DMS79 treated with DMSO at 0.1 percent for 48 hours (cell line): Measurements from ENCODE around the gene CDKN2C.
"Not testable (repeated sequence)": the region's sequence is repeated elsewhere in the genome, so short reads cannot be mapped to it uniquely, and the experiment has no call there.

Experiments used
- DNase-seq: peaks from one replicate; lab custom pipeline; 2025; lab: John Stamatoyannopoulos, UW

CDKN2C gene

DNA sequence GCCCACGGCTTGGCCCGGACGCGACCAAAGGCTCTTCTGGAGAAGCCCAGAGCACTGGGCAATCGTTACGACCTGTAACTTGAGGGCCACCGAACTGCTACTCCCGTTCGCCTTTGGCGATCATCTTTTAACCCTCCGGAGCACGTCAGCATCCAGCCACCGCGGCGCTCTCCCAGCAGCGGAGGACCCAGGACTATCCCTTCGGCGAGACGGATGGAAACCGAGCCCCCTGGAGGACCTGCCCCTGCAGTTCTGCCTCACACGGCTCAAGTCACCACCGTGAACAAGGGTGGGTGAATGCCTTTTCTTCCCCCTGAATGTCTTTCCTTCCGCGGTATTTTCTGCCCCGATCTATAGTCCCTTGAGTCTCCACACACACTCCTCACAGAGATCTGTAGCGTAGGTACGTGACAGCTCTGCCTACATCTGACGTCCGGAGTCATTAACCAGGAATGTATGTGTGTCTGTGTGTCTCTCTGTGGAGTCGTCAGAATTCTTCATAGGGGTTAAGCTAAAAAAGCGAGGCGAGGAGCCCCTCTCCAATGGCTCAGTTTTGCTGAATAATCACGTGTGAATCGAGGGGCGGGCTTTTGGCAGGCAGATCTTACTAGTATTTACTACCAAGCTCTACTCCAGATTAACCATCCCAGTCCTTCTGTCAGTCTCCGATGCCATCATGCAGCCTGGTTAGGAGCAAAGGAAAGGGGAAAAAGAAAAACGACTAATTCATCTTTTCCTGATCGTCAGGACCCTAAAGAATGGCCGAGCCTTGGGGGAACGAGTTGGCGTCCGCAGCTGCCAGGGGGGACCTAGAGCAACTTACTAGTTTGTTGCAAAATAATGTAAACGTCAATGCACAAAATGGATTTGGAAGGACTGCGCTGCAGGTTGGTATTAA, at the start of gene CDKN2C:
TSS of gene CDKN2C (plus strand) at position 635 of the 898 bp plus-strand sequence. CDS start at position 759, 124 bp downstream.
- peak; percentile 96 for DNase-seq

DNA sequence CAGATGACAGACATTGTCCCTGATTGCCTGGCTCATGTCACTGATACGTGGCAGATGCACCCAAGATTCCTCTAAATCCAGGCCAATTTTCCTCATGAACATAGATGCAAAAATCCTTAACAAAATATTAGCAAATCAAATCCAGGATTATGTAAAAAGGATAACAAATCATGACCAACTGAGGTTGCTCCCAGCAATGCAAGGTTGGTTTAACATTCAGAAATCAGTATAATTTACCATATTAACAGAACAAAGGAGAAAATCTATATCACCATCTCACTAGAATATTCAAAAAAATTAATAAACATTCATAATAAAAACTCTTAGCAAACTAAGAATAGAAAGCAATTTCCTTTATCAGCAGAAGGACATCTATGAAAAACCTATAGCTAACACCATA, 49.6 kb upstream of the CDKN2C start:
- DNase-seq: no peak

DNA sequence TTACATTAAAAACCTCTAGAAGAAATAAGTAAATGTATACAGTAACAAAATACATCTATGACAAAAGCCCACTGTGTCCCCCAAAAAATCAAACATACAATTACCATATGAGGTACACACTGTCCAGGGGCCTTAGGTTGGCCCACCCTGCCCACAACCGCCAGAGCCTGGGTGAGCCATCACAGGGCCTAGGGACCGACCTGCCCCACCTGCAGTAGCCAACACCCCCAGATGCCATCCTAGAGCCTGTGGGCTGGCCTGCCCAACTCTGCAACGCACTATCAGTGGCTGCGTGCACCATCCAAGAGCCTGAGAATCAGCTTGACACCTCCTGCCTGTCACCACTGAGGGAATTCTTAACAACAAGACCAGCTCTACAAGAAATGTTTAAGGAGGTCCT, 49.0 kb upstream of the CDKN2C start:
- no peak for DNase-seq

DNA sequence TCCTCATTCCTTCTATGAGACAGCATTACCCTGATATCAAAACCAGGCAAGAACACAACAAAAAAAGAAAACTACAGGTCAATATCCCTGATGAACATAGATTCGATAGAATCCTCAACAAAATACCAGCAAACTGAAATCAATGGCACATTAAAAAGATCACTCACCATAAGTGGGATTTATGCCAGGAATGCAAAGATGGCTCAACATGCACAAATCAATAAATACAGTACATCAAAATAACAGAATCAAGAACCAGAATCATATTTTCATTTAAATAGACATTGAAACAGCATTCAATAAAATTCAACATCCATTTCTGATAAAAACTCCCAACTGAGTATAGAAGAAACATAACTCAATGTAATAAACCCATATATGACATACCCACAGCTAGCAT, 46.5 kb upstream of the CDKN2C start:
- DNase-seq: no peak

DNA sequence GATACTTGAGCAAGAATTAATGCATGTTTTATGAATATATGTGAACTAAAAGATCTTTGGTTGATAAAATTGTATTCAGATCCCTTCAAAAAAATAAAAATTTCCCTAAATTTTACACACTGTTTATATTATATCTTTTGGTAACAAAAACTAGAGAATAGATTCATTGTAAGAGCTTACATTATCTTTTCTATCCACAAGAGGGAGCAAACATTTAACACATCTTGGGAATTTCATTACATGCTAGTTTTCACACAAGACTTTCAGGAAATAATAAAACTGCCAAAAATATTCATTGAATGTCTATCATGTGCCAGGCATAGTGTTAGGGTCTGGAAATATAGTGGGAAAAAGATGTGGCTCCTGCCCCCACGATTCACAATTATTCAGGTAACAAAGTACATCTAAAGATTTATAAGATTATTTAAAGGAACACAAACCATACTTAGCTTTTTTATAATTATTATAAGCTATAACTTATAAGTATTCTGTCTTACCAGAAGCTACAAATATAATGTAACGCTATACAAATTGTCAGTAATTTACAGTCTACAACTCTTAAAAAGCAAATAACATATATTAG, 40.6 kb upstream of the CDKN2C start:
- peak; percentile 15 for DNase-seq

DNA sequence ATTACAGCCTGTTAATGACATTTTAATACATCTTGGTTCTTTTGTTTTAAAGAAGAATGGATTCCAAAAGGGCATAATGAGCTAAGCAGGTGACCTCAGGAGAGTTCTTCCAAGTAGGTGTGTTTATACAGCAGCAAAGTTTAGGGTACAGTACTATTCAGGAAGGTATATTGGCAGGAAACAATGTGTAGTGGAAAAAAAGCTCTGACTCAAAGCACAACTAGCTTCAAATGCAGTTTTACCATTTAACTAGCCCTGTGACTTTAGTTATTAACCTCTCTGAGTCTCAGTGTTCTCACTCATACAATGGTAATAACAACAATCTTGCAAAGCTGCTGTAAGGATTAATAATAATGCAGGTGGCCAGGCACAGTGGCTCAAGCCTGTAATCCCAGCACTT, 39.9 kb upstream of the CDKN2C start:
- DNase-seq: no peak

DNA sequence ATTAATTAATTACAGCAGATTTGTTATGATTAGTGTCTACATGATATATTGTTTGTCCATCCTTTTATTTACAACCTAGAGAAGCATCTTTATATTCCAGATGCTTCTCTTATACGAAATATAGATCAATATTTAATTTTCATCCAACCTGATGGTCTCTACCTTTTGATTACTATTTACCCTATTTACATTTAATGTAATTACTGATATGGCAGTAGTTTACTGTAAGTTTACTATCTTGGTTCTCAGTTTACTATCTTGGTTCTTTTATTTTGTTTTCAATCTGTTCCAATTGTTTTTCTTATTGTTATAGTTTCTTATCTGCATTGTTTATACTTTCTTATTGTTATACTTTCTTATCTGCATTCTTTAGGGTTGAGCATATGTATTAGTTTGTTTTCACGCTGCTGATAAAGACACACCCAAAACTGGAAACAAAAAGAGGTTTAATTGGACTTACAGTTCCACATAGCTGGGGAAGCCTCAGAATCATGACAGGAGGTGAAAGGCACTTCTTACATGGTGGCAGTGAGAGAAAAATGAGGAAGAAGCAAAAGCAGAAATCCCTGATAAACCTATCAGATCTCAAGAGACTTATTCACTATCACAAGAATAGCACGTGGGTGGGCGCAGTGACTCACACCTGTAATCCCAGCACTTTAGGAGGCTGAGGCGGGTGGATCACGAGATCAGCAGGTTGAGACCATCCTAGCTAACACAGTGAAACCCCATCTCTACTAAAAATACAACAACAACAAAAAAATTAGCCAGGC, 38.9 kb upstream of the CDKN2C start:
- no peak for DNase-seq

DNA sequence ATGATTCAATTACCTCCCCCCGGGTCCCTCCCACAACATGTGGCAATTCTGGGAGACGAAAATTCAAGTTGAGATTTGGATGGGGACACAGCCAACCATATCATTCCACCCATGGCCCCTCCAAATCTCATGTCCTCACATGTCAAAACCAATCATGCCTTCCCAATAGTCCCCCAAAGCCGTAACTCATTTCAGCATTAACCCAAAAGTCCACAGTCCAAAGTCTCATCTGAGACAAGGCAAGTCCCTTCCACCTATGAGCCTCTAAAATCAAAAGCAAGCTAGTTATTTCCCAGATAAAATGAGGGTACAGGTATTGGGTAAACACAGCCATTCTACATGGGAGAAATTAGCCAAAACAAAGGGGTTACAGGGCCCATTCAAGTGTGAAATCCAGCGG, 38.0 kb upstream of the CDKN2C start:
- not testable (repeated sequence) for DNase-seq

DNA sequence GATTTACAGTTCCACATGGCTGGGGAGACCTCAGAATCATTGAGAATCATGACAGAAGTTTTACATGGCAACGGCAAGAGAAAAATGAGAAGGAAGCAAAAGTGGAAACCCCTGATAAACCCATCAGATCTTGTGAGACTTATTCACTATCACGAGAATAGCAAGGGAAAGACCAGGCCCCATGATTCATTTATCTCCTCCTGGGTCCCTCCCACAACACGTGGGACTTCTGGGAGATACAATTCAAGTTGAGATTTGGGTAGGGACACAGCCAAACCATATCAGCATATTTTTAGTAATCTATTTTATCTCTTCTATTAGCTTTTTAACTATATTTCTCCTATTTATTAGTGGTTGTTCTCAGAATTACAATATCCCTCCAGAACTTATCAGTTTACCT, 36.3 kb upstream of the CDKN2C start:
- DNase-seq: not testable (repeated sequence)

DNA sequence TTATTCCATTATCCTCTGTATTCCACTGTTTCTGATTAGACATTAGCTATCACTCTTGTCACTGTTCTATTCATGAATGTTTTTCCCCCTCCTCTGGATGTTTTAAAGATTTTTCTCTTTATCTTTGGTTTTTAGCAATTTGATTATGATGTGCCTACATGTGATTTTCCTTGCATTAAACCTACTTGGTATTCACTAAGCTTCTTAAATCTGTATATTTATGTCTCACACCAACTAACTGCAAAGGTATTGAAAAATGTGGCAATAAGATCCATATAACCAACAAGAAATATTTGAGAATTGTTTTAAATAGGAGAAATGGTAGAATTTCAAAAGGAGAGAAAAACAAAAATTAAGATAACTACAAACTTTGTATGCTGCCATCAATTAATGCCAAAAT, 35.2 kb upstream of the CDKN2C start:
- no peak for DNase-seq

DNA sequence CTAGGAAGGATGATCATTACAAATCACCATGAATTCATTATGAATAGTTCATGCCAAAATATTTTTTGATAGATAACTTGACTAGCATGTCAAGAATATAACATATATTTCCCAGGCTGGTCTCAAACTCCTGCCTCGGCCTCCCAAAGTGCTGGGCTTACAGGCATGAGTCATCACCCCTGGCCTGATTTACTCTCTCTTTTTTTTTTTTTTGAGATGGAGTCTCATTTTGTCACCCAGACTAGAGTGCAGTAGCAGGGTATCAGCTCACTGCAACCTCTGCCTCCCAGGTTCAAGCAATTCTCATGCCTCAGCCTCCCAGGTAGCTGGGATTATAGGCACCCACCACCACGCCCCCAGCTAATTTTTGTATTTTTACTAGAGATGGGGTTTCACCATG, 34.8 kb upstream of the CDKN2C start:
- not testable (repeated sequence) for DNase-seq

DNA sequence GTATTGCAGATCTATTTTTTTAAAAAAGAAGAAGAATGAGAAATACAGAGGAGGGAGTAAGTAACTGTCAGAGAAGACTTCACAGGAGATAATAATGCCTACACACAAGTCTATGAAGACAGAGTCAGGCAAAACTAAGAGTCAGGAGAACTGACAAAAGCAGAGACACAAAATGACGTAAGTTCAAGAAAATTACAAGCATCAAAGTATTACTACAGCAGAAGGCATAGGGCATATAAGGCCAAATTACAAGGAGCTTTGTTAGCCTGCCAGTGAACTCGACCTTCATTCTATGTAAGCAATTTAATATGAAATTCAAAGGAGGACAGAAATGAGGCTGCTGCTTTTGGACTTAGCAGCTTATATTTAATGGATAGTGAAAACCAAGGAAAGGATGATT, 33.7 kb upstream of the CDKN2C start:
- no peak for DNase-seq

DNA sequence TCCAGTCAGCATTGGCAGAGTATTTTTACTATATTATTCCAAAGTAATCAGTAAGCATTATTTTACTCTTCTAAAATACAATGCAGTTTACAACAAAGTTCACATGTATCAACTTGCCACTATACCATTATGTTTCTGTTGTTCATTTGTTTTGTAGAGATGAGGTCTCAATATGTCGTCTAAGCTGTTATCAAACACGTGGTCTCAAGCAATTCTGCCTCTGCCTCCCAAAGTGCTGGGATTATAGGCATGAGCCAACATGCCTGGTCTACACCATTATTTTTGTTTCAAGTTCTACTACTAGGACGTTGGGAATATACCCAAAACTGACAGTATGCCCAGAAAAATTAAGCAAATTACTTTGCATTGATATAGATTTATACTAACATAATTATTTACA, 29.8 kb upstream of the CDKN2C start:
- no peak for DNase-seq

DNA sequence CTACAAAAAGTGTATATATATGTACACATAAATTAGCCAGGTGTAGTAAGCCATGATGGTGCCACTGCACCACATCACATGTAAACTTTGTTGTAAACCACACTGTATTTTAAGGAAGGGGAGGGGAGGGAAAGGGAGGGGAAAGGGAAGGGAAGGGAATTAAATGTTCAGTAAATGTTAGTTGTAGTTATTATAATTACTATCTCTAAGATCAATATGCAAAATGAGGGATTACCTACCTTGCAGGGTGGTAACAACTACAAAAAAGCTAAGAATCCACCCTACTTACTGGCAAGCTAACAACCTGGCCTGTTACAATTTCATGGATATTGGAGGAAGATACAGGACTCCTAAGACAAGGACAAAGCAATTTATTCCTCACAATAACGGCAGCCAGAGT, 27.7 kb upstream of the CDKN2C start:
- no peak for DNase-seq

DNA sequence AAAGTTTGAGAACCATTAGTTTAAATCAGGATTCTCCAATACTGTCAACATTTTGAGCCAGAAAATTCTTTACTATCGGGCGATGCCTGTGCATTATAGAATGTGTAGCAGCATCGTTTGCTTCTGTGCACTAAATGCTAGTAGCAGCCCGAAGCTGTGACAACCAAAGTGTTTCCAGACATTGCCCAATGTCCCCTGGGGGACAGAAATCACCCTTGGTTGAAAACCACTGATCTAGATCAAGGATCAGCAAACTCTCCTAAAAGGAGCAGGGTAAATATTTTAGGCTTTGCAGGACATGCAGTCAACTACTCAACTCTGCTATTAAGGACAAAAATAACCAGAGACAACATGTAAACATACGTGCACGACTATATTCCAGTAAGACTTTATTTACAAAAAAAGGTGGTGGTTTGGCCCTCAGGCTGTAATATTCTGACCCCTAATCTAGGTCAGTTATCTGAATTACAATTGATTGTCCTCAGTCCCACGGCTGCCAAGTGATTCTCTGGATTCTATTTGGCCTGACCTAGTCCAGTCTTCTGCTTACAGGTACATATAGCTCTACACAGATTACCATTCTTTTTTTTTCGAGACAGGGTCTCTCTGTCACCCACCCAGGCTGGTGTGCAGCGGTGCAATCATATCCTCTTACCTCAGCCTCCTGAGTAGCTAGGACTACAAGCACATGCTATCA, 20.6 kb upstream of the CDKN2C start:
- DNase-seq: no peak

DNA sequence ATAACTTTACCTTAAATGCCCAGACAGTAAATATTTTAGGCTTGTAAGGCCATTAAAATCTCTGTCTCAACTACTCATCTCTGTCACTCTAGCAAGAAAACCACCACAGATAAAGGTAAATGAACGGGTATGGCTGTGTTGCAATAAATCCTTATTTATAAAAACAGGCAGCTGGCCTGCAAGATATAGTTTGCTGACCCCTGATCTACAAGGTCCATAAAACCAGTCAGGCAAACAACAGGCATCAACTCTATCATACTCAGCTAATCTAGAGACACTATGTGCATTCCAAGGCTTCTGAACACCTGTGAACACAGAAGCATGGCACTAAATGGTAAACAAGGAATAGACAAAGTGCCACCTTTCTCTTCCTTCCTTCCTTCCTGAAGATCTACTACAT, 19.6 kb upstream of the CDKN2C start:
- no peak for DNase-seq

DNA sequence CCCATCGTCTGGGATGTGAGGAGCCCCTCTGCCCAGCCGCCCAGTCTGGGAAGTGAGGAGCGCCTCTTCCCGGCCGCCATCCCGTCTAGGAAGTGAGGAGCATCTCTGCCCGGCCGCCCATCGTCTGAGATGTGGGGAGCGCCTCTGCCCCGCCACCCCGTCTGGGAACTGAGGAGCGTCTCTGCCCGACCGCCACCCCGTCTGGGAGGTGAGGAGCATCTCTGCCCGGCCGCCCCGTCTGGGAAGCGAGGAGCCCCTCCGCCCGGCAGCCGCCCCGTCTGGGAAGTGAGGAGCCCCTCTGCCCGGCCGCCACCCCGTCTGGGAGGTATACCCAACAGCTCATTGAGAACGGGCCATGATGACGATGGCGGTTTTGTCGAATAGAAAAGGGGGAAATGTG, 17.5 kb upstream of the CDKN2C start:
- not testable (repeated sequence) for DNase-seq

DNA sequence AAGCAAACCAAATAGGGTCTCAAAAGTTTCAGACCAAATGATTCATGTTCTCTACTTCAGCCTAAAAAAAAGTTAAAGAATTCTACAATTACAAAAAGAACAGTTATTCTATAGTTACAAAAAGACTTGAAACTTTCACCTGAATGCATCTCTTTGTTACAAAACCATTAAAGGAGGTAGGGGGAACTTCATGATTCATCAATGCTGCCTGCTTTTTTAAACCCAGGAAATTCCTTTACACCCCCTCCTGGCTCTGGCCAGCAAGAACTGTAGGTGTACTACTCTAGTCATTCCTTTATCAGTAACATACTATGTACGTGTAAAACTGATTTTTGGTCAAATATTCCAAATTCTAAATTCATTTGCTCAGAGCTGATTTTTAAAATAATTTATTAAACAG, 14.9 kb upstream of the CDKN2C start:
- DNase-seq: no peak

DNA sequence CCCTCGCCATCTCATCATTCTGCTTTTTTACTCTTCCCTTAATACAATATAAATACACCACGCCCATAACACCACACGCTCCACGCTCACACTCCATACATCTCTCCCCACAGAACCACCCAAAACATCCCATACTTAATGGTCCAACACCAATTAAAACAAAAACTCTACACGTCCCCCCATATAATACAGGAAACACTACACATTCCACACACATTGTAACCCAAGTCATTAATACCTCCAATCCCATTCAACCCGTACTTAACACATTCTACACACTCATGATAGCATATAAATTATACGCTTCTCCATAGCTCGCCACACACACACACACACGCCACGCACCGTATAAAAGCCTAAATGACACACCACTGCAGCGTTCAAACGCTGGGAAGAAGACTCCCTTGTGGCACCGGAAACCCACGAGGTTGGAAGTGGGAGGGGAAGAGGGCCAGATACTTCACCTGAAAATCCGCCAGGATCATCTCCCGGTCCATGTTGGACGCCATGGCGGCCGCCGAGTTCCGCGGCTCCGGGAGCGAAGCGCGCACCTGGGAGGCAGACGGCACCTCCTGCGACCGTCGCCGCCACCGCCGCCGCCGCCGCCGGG, 10.6 kb upstream of the CDKN2C start:
- peak; percentile 44 for DNase-seq

DNA sequence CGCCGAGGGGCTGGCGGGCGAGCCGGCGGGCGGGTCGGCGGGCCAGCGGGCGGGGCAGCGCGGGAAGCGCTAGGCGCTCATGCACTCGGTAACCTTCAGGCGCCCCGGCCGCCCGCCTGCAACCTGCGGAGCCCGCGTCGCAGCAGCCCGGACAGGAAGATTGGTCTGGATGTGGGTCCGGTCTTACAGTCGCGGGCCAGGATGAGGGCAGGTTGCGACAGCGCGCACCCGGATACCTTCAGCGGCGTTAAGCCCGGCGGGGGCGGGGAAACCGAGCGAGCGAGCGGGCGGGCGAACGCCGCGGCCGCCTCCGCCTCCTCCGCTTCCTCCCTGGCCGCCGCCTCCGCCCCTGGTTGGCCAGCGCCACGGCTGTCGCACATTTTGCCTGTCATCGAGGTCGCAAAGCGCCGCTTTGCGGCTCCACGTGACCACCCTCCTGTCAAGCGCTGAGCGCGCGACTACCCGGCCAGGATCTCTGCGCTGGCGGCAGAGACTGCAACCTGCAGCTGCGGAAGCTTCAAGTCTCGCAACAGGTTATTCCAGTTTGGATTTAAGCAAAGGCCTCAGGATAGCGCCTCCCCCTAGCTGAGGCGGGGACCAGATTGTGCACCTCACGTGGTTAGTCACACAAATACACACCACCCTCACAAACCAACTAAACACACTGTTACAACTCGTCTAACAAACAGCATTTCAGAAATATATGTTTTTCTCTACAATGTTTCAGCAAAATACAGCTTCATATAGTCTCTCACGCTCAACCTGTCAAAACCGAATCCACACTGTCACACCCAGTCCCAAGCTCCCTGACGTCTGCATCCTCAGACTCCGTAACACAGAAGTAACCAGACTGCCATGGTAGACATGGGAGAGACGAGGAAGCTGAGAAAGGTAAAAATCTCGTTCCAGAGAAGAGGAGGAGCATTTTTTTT, 9.9 kb upstream of the CDKN2C start, which contains the start of gene FAF1:
TSS of gene FAF1 (minus strand) at position 355 of the 932 bp plus-strand sequence. CDS start 456 bp downstream, outside the sequence.
- DNase-seq: peak; percentile 94

DNA sequence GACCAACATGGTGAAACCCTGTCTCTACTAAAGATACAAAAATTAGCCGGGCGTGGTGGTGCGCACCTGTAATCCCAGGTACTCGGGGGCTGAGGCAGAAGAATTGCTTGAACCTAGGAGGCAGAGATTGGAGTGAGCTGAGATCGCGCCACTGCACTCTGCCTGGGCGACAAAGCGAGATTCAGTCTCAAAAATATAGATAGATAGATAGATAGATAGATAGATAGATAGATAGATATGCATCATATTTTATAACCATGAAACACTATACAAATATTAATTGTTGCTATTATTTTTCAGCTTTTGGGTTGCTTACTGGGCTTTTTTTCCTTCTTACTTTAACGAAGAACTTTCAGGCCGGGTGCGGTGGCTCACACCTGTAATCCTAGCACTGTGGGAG, 5.2 kb upstream of the CDKN2C start:
- DNase-seq: no peak
